ENCODE data around the gene FOXP1.

Gene FOXP1

DNA sequence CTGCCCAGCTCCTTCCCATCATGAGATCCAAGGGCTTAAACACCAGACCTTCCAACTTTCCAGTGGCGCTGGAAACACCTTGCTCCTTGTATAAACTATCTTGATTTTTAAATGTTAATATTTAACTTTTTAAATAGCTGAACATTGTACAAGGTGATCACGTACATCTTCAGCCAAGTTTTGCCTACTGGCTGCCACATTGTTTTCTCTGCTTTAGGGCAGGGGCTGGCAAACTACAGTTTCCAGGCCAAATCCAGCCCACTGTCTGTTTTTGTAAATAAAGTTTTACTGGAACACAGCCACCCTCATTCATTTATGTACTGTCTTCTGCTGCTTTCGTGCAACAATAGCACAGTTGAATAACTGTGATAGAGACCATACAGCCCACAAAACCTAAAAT, 27.6 kb upstream of the FOXP1 start:
- Histone ChIP-seq H3K27me3 (ENCODE audit: insufficient read depth, low read length) (no peaks in the 10 kb centered on the region), H3K79me2 (ENCODE audit: control insufficient read depth, insufficient read depth, low read length, unreplicated experiment) (no peaks in the 10 kb centered on the region), H3K4me3 (ENCODE audit: low read depth, low read length) (no peak overlapping the region), H3K27ac (ENCODE audit: low read depth, low read length) (no peak overlapping the region), H2AFZ (ENCODE audit: low read length, unreplicated experiment) (no peak overlapping the region), H3K36me3 (ENCODE audit: insufficient read depth, low read length) (no peaks in the 10 kb centered on the region), H3K4me1 (ENCODE audit: control insufficient read depth, insufficient read depth, low read length, unreplicated experiment) (no peaks in the 10 kb centered on the region)

DNA sequence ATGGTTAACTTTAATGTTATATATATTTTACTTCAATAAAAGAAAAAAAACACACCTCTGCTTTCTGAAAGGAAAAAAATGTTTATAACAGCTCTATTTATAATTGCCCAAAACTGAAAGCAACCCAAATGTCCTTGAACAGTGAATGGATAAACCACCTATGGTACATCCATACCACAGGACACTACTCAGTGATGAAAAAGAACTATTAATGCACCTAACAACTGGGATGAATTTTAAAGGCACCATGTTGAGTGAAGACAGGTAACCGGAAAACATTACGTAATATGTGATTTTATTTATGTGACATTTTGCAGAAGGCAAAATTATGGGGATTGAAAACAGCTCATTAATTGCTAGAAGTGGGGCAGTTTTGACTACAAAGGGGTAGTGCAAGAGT, 23.8 kb upstream of the FOXP1 start:
- H3K79me2 ChIP-seq (ENCODE audit: control insufficient read depth, insufficient read depth, low read length, unreplicated experiment), result no peaks in the 10 kb centered on the region
- H3K4me1 ChIP-seq (ENCODE audit: control insufficient read depth, insufficient read depth, low read length, unreplicated experiment), result peaks cover under 1% of the 10 kb centered on the region
- no peak overlapping the region for H3K4me3 ChIP-seq (ENCODE audit: low read depth, low read length)
- no peaks in the 10 kb centered on the region for H3K36me3 ChIP-seq (ENCODE audit: insufficient read depth, low read length)
- H3K27me3 ChIP-seq (ENCODE audit: insufficient read depth, low read length), result no peaks in the 10 kb centered on the region
- H2AFZ ChIP-seq (ENCODE audit: low read length, unreplicated experiment), result no peak overlapping the region
- H3K27ac ChIP-seq (ENCODE audit: low read depth, low read length), result no peak overlapping the region

- Histone ChIP-seq H3K79me2 (ENCODE audit: control insufficient read depth, insufficient read depth, low read length, unreplicated experiment) (no peaks in the 10 kb centered on the region), H3K4me3 (ENCODE audit: low read depth, low read length) (no peak overlapping the region), H2AFZ (ENCODE audit: low read length, unreplicated experiment) (no peak overlapping the region), H3K4me1 (ENCODE audit: control insufficient read depth, insufficient read depth, low read length, unreplicated experiment) (peaks cover 9% of the 10 kb centered on the region), H3K27ac (ENCODE audit: low read depth, low read length) (no peak overlapping the region), H3K27me3 (ENCODE audit: insufficient read depth, low read length) (no peaks in the 10 kb centered on the region), H3K36me3 (ENCODE audit: insufficient read depth, low read length) (no peaks in the 10 kb centered on the region)
These were observed 23.1 kb upstream of the FOXP1 start for GRCh38 chr3:71606582-71606981.

DNA sequence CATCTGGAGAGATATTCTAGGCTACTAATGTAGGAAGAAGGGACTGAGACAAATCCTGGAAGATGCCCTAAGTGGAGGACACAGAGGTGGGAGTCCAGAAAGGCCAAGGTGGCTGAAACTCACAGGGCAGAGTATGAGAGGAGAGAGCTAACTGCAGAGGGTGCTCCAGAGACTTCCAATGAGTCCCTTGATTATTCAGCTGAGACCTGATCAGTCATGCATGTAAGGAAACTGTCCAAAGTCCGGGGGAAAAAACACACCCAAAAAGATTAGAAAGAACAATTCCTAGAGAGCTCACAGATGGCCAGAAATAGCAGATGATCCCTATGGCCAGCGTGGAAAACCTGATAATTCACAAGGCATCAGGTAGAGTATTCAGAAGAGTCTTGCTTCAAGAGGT, 18.7 kb upstream of the FOXP1 start:
- no peak overlapping the region for H3K4me3 ChIP-seq (ENCODE audit: low read depth, low read length)
- peak overlapping the region; percentile 39 for H2AFZ ChIP-seq (ENCODE audit: low read length, unreplicated experiment)
- no peaks in the 10 kb centered on the region for H3K79me2 ChIP-seq (ENCODE audit: control insufficient read depth, insufficient read depth, low read length, unreplicated experiment)
- H3K27ac ChIP-seq (ENCODE audit: low read depth, low read length), result no peak overlapping the region
- H3K36me3 ChIP-seq (ENCODE audit: insufficient read depth, low read length), result no peaks in the 10 kb centered on the region
- H3K4me1 ChIP-seq (ENCODE audit: control insufficient read depth, insufficient read depth, low read length, unreplicated experiment), result peaks cover 19% of the 10 kb centered on the region
- H3K27me3 ChIP-seq (ENCODE audit: insufficient read depth, low read length), result no peaks in the 10 kb centered on the region

GRCh38 chr3:71601811-71602210, 18.3 kb upstream of the FOXP1 start:
- no peaks in the 10 kb centered on the region for H3K27me3 ChIP-seq (ENCODE audit: insufficient read depth, low read length)
- H3K27ac ChIP-seq (ENCODE audit: low read depth, low read length), result no peak overlapping the region
- no peaks in the 10 kb centered on the region for H3K79me2 ChIP-seq (ENCODE audit: control insufficient read depth, insufficient read depth, low read length, unreplicated experiment)
- peaks cover 19% of the 10 kb centered on the region for H3K4me1 ChIP-seq (ENCODE audit: control insufficient read depth, insufficient read depth, low read length, unreplicated experiment)
- H3K4me3 ChIP-seq (ENCODE audit: low read depth, low read length), result no peak overlapping the region
- peak overlapping the region; percentile 39 for H2AFZ ChIP-seq (ENCODE audit: low read length, unreplicated experiment)
- H3K36me3 ChIP-seq (ENCODE audit: insufficient read depth, low read length), result no peaks in the 10 kb centered on the region

GRCh38 chr3:71600646-71601288, 17.2 kb upstream of the FOXP1 start:
- H3K36me3 ChIP-seq (ENCODE audit: insufficient read depth, low read length), result no peaks in the 10 kb centered on the region
- no peak overlapping the region for H3K4me3 ChIP-seq (ENCODE audit: low read depth, low read length)
- no peaks in the 10 kb centered on the region for H3K27me3 ChIP-seq (ENCODE audit: insufficient read depth, low read length)
- H2AFZ ChIP-seq (ENCODE audit: low read length, unreplicated experiment), result no peak overlapping the region
- peaks cover 19% of the 10 kb centered on the region for H3K4me1 ChIP-seq (ENCODE audit: control insufficient read depth, insufficient read depth, low read length, unreplicated experiment)
- H3K79me2 ChIP-seq (ENCODE audit: control insufficient read depth, insufficient read depth, low read length, unreplicated experiment), result no peaks in the 10 kb centered on the region
- no peak overlapping the region for H3K27ac ChIP-seq (ENCODE audit: low read depth, low read length)

DNA sequence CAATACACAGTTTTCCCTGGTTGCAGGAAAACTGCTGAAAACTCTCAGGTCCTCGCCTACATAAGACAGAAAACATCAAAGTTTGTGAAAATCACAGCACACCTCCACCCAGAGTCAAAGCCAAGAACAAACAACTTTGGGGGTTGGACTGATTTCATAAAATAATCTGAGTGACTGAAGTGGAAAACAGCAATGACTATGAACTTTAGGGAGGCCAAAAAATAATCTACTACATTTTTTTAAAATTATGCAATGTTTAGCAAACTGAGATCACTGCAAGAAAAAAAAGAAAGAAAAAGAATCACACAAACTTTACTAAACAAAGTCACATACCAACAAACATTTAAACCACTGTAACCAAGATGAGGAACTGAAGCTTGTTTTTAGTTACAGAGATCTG, 15.9 kb upstream of the FOXP1 start:
- Histone ChIP-seq H3K27me3 (ENCODE audit: insufficient read depth, low read length) (no peaks in the 10 kb centered on the region), H3K27ac (ENCODE audit: low read depth, low read length) (no peak overlapping the region), H3K4me1 (ENCODE audit: control insufficient read depth, insufficient read depth, low read length, unreplicated experiment) (peaks cover 19% of the 10 kb centered on the region), H3K79me2 (ENCODE audit: control insufficient read depth, insufficient read depth, low read length, unreplicated experiment) (no peaks in the 10 kb centered on the region), H2AFZ (ENCODE audit: low read length, unreplicated experiment) (no peak overlapping the region), H3K36me3 (ENCODE audit: insufficient read depth, low read length) (no peaks in the 10 kb centered on the region), H3K4me3 (ENCODE audit: low read depth, low read length) (no peak overlapping the region)

GRCh38 chr3:71598292-71598691, 14.8 kb upstream of the FOXP1 start:
- Histone ChIP-seq H3K4me3 (ENCODE audit: low read depth, low read length) (no peak overlapping the region), H2AFZ (ENCODE audit: low read length, unreplicated experiment) (no peak overlapping the region), H3K27ac (ENCODE audit: low read depth, low read length) (no peak overlapping the region), H3K4me1 (ENCODE audit: control insufficient read depth, insufficient read depth, low read length, unreplicated experiment) (peaks cover 19% of the 10 kb centered on the region), H3K27me3 (ENCODE audit: insufficient read depth, low read length) (no peaks in the 10 kb centered on the region), H3K79me2 (ENCODE audit: control insufficient read depth, insufficient read depth, low read length, unreplicated experiment) (no peaks in the 10 kb centered on the region), H3K36me3 (ENCODE audit: insufficient read depth, low read length) (no peaks in the 10 kb centered on the region)

DNA sequence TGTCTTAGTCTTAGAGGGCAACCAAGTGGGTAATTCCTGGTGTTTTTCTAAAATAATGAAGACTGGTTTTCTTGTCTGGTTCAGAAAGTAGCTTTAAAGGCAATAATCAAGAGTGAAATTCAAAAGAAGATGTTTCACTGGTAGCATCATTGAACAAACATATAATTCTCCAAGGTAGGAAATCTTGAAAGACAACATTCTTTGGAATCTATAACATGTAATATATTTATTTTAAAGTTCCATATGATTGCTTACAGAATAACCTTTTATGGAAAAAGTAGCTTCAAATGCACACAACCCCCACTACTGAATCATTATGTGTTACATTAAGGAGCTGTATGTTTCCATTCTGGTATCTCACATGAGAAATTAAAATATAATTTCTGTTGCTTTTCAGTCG, 13.8 kb upstream of the FOXP1 start:
- Histone ChIP-seq H3K27ac (ENCODE audit: low read depth, low read length) (no peak overlapping the region), H3K4me3 (ENCODE audit: low read depth, low read length) (no peak overlapping the region), H3K79me2 (ENCODE audit: control insufficient read depth, insufficient read depth, low read length, unreplicated experiment) (no peaks in the 10 kb centered on the region)

DNA sequence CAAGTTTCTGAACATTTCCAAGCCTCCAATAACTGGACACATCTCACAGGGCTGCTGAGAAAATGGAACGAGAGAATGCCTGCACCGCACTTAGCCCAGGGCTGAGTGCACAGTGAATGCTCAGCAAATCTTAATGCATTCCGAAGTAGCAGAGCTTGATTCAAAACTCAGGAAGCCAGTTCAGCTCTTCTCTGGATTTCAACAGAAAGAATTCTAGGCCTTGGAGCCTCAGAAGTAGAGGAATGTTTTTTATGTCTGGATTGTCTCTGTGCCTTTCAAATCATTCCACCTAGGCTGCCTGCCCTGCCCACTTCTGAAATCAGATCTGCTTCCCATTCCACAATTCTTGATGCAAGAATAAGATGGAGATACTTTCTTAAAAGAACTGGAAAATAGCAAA, 9.6 kb upstream of the FOXP1 start:
- no peak overlapping the region for H2AFZ ChIP-seq (ENCODE audit: low read length, unreplicated experiment)
- H3K79me2 ChIP-seq (ENCODE audit: control insufficient read depth, insufficient read depth, low read length, unreplicated experiment), result no peaks in the 10 kb centered on the region

More for the DNA sequence above, 13.8 kb upstream of the FOXP1 start:
- Histone ChIP-seq H3K27me3 (ENCODE audit: insufficient read depth, low read length) (no peaks in the 10 kb centered on the region), H3K36me3 (ENCODE audit: insufficient read depth, low read length) (no peaks in the 10 kb centered on the region), H3K4me1 (ENCODE audit: control insufficient read depth, insufficient read depth, low read length, unreplicated experiment) (peaks cover 18% of the 10 kb centered on the region), H2AFZ (ENCODE audit: low read length, unreplicated experiment) (no peak overlapping the region)

DNA sequence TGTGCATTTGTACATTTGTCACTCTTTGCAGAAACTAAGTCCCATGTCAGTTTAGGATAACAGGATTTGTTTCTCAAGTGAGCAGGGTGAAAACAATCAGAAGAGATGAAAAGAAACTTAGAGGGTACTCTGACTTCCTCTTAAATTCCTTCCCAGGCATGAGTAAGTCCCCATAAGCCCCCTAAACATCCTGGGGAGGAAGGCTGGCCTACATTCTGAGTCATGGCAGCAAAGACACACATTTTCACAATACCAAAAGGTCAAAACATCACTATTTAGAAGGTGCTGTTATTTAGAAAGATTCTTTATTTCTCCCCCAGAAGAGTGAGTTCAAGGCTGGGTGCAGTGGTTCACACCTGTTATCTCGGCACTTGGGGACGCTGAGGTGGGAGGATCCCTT, 7.6 kb upstream of the FOXP1 start:
- Histone ChIP-seq H3K79me2 (ENCODE audit: control insufficient read depth, insufficient read depth, low read length, unreplicated experiment) (no peaks in the 10 kb centered on the region), H3K4me1 (ENCODE audit: control insufficient read depth, insufficient read depth, low read length, unreplicated experiment) (peaks cover 3% of the 10 kb centered on the region), H2AFZ (ENCODE audit: low read length, unreplicated experiment) (no peak overlapping the region), H3K36me3 (ENCODE audit: insufficient read depth, low read length) (no peaks in the 10 kb centered on the region), H3K27me3 (ENCODE audit: insufficient read depth, low read length) (no peaks in the 10 kb centered on the region), H3K4me3 (ENCODE audit: low read depth, low read length) (no peak overlapping the region), H3K27ac (ENCODE audit: low read depth, low read length) (no peak overlapping the region)

More for the DNA sequence above, 9.6 kb upstream of the FOXP1 start:
- no peaks in the 10 kb centered on the region for H3K4me1 ChIP-seq (ENCODE audit: control insufficient read depth, insufficient read depth, low read length, unreplicated experiment)
- H3K27me3 ChIP-seq (ENCODE audit: insufficient read depth, low read length), result no peaks in the 10 kb centered on the region
- H3K36me3 ChIP-seq (ENCODE audit: insufficient read depth, low read length), result no peaks in the 10 kb centered on the region
- no peak overlapping the region for H3K27ac ChIP-seq (ENCODE audit: low read depth, low read length)
- no peak overlapping the region for H3K4me3 ChIP-seq (ENCODE audit: low read depth, low read length)
